ENCODE results near the gene ROR1. TPM values are rescaled to one million over a fixed set of nuclear protein-coding genes. Genes with fewer than 3 reads are reported as not detected.
A peak's percentile ranks its signal among the peaks of the same experiment; 100 is the strongest.

The ROR1 gene
- polyA plus RNA-seq, 1 experiment: 7.1 TPM

- no peak for DNase-seq (ENCODE audit: low read depth, low spot score)
- H3K27ac ChIP-seq (ENCODE audit: low read depth, low read length): no peak overlapping the region
- H3K27me3 ChIP-seq (ENCODE audit: control insufficient read depth, insufficient read depth, low read length): peaks cover 22% of the 10 kb centered on the region
- no peaks in the 10 kb centered on the region for H3K9me3 ChIP-seq (ENCODE audit: control insufficient read depth, insufficient read depth, low read length)
- ChIA-PET POLR2A (no interaction called here), CTCF (interaction anchor here (1.0 kb wide), 1 partner anchor 79 kb away, joined by 3 read pairs; no protein-coding TSS in a partner anchor)
- no peak overlapping the region for H3K4me3 ChIP-seq (ENCODE audit: low read depth, low read length)
- no peak for TF ChIP-seq CTCF (IDR thresholded peaks at IDR 0.05; ENCODE audit: low read depth, low read length)
Measured at GRCh38 chr1:63770381-63770780, 3.4 kb upstream of the ROR1 start.

GRCh38 chr1:63772201-63772600 lies 1.6 kb upstream of the ROR1 start:
- no peak for TF ChIP-seq CTCF (IDR thresholded peaks at IDR 0.05; ENCODE audit: low read depth, low read length)
- no peak overlapping the region for H3K27ac ChIP-seq (ENCODE audit: low read depth, low read length)
- H3K9me3 ChIP-seq (ENCODE audit: control insufficient read depth, insufficient read depth, low read length): no peaks in the 10 kb centered on the region
- CTCF ChIA-PET: interaction anchor here (0.9 to 2.8 kb wide), 3 partner anchors 12 to 363 kb away, joined by 3 to 11 read pairs (median 4); no protein-coding TSS in a partner anchor
- no peak for DNase-seq (ENCODE audit: low read depth, low spot score)
- peaks cover 28% of the 10 kb centered on the region for H3K27me3 ChIP-seq (ENCODE audit: control insufficient read depth, insufficient read depth, low read length)
- POLR2A ChIA-PET: no interaction called here
- no peak overlapping the region for H3K4me3 ChIP-seq (ENCODE audit: low read depth, low read length)

GRCh38 chr1:63772876-63773275 lies 941 bp upstream of the ROR1 start:
- Histone ChIP-seq H3K4me3 (ENCODE audit: low read depth, low read length) (no peak overlapping the region), H3K27ac (ENCODE audit: low read depth, low read length) (no peak overlapping the region), H3K27me3 (ENCODE audit: control insufficient read depth, insufficient read depth, low read length) (peaks cover 29% of the 10 kb centered on the region), H3K9me3 (ENCODE audit: control insufficient read depth, insufficient read depth, low read length) (no peaks in the 10 kb centered on the region)
- no peak for DNase-seq (ENCODE audit: low read depth, low spot score)
- POLR2A ChIA-PET: no interaction called here
- CTCF ChIA-PET: interaction anchor here (0.9 to 2.8 kb wide), 3 partner anchors 13 to 363 kb away, joined by 3 to 11 read pairs (median 4); no protein-coding TSS in a partner anchor
- no peak for TF ChIP-seq CTCF (IDR thresholded peaks at IDR 0.05; ENCODE audit: low read depth, low read length)

- peak overlapping the region; percentile 66 for H3K4me3 ChIP-seq (ENCODE audit: low read depth, low read length)
- CTCF ChIA-PET: interaction anchor here (0.8 to 2.8 kb wide), 4 partner anchors 13 to 395 kb away, joined by 3 to 11 read pairs (median 5); no protein-coding TSS in a partner anchor
- no peaks in the 10 kb centered on the region for H3K9me3 ChIP-seq (ENCODE audit: control insufficient read depth, insufficient read depth, low read length)
- TF ChIP-seq CTCF (IDR thresholded peaks at IDR 0.05; ENCODE audit: low read depth, low read length): no peak
- DNase-seq (ENCODE audit: low read depth, low spot score): no peak
- POLR2A ChIA-PET: interaction anchor here (0.7 kb wide), 1 partner anchor 462 kb away, joined by 8 read pairs; no protein-coding TSS in a partner anchor
- peaks cover 29% of the 10 kb centered on the region for H3K27me3 ChIP-seq (ENCODE audit: control insufficient read depth, insufficient read depth, low read length)
- no peak overlapping the region for H3K27ac ChIP-seq (ENCODE audit: low read depth, low read length)
Measured at GRCh38 chr1:63773496-63773814, 362 bp upstream of the ROR1 start.

GRCh38 chr1:63774617-63775417 lies 1.0 kb downstream of the ROR1 start:
- Histone ChIP-seq H3K4me3 (ENCODE audit: low read depth, low read length) (peak overlapping the region; percentile 66), H3K27ac (ENCODE audit: low read depth, low read length) (no peak overlapping the region), H3K9me3 (ENCODE audit: control insufficient read depth, insufficient read depth, low read length) (no peaks in the 10 kb centered on the region), H3K27me3 (ENCODE audit: control insufficient read depth, insufficient read depth, low read length) (peaks cover 29% of the 10 kb centered on the region)
- ChIA-PET CTCF (interaction anchor here (0.8 to 2.8 kb wide), 8 partner anchors 11 to 469 kb away, joined by 3 to 11 read pairs (median 4); no protein-coding TSS in a partner anchor), POLR2A (no interaction called here)
- no peak for DNase-seq (ENCODE audit: low read depth, low spot score)
- no peak for TF ChIP-seq CTCF (IDR thresholded peaks at IDR 0.05; ENCODE audit: low read depth, low read length)
